Activated CD4-positive, alpha-beta T cell treated with anti-CD3 and anti-CD28 coated beads, Interleukin-2, amount 50 U/mL, for 1 hour (primary cell): ENCODE measurements around the gene BRD1.

Experiments used
- DNase-seq: peaks from one replicate; pipeline ENCODE4 v3.0.0-alpha.2; 2020

Gene BRD1

DNA sequence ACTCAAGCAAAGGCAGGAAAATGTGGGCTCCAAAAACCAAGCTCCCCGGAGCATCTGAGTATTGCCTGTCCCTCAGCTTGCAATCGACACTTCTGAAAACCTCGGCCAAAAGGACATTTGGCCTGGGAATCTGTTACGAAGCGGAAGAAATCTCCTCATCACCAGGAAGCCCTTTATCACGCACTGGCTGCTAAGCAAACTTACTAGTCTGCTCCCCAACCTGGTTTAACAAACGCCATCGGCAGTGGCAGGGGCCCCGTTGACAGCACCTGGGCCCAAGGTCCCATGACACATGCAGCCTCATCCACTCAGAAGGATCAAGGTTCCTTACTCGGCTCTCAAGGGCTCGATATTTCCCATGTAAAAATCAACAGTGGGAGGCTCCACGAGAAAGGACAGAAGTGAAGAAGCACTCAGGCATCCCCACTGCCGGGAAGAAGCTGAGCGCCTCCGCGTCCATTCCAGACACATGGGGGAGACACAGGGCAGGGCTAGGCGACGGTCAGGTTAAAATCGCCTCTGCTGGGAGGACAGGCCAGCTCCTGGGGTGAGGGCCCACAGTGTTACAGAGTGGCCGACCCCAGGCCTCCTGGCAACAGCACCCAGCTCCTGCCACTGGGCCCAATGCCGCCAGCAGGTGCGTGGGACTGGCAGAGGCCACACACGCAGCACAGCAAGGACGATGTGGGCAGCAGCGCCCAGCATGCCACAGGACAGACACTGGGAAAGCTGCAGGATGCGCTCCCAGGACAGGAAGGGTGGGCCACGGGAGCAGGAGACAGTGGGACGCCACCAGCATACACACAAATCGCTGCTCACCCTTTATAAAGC is 27.1 kb downstream of the BRD1 start:
- no peak for DNase-seq

DNA sequence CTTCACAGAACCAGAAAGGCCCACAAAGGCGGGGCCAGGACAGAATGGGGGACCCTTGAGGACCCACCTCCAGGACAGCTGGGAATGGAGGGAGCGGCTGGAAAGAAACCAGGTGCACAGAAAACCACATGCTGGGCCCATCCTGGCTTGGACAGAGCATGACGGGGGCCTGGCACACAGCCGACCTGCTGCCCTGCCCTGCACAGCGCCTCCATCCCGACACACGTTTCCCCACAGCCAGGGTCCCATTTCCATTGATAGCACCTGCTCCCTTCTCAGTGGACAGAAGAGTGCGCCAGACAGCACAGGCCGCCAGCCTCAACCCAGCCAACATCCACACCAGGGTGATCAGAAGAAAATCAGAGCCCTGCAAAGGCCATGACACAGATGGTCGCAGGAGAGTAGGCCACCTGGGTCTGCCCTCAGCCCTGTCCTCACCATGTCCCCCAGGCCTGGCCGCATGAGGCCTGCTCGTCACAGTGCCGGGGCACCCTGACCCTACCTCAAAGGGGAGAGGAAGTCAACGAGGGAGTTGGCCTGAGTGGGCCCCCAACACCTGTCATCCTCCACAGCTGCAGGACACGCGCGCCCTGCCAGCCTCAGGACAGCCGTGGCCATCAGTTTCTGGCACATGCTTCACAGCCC is 28.1 kb downstream of the BRD1 start:
- no peak for DNase-seq

- DNase-seq = no peak
Measured at GRCh38 chr22:49798486-49799151, 29.1 kb downstream of the BRD1 start.

DNA sequence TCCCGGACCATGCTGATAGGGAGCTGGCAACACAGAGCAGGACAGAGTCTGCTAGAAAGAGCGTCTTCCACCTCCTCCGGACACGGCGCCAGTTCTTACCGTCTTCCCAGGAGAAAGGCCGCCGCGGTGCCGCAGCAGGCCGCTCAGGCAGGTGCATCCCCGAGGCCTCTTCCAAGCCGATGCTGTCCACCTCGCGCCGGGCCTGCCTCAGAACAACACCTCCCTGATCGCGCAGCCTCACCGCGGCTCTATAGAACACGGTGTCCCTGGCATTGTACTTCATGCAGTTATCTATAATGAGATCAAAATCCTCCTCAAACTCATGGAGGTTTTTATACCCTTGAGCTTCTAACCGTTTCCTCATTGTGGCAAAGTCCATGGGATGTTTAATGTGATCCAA is 30.0 kb downstream of the BRD1 start:
- DNase-seq = no peak

- DNase-seq = no peak
Measured at GRCh38 chr22:49796596-49797270, 30.9 kb downstream of the BRD1 start.

DNA sequence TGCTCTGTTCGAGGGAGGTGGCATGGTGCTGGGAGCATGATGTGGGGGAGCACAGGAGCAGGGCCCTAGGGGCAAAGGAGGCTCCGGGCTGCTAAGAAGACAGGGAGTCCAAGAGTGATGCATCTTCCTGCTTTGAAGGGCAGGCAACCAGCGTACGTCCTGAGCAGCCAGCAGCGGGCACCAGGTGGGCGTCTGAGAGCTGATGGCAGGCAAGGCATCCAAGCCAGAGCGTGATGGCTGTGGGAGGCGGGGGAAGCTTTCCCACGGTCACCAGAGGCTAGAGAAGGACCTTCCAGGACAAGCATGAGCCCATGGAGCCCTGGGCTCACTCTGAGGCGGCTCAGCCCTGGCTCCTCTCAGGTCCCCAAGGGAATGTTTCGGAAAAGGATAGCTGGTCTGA is 32.2 kb downstream of the BRD1 start:
- no peak for DNase-seq

DNA sequence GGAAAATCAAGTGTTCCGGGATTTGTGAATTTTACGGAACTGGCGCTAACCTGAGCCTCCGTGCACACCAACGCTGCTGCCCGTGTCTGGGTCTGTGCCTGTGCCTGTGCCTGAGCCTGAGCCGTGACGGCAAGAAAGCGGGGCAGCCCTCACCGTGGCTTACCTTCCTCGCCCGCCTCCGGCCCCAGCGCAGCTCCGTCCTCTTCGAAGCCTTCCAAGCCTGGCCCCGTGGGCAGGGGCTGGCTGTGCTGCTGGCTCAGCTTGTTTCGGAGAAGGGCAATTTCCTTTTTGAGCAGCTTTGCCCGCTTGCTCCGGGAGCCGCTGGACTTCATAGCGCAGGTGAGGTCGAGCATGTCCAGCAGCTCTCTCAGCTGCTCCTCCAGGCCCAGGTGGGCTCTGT is 33.8 kb downstream of the BRD1 start:
- DNase-seq = no peak

- no peak for DNase-seq
Measured at GRCh38 chr22:49793296-49793695, 34.4 kb downstream of the BRD1 start.

DNA sequence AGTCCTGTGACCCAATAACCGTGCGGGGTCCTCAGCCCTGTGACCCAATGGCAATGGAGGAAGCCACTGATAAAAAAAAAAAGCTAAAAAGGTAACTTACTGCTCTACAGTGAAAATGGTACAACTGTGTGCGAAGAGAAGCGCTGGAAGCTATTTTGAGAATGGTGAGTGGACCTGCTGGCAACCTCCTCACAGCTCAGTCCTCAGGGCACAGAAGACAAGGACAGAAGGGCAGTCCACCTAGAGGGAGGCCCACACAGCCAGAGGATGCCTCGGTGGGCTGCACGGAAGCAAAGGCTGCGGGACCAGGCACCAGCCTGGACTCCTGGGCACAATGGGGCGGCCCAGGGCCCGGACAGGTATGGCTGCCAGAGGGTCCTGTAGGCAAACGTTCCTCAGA is 35.6 kb downstream of the BRD1 start:
- DNase-seq = no peak

DNA sequence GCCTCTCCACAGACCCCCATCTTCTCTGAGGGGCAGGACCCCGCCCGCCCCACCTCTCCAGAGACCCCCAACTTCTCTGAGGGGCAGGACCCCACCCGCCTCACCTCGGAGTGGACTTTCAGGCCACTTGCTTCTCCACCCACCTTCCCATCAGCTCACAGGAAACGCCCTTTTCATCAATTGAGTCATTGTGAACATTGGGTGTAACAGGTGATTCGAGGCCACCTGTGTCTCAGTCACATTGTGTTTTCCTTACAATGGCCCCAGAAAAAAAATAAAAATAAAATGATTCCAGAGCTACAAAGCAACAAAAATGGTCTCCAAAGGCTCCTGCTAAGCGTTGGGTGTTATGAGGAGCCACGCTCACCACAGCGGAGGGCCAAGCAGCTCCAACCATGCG is 36.0 kb downstream of the BRD1 start:
- DNase-seq = no peak

GRCh38 chr22:49790912-49791311 is 36.8 kb downstream of the BRD1 start:
- DNase-seq = no peak

DNA sequence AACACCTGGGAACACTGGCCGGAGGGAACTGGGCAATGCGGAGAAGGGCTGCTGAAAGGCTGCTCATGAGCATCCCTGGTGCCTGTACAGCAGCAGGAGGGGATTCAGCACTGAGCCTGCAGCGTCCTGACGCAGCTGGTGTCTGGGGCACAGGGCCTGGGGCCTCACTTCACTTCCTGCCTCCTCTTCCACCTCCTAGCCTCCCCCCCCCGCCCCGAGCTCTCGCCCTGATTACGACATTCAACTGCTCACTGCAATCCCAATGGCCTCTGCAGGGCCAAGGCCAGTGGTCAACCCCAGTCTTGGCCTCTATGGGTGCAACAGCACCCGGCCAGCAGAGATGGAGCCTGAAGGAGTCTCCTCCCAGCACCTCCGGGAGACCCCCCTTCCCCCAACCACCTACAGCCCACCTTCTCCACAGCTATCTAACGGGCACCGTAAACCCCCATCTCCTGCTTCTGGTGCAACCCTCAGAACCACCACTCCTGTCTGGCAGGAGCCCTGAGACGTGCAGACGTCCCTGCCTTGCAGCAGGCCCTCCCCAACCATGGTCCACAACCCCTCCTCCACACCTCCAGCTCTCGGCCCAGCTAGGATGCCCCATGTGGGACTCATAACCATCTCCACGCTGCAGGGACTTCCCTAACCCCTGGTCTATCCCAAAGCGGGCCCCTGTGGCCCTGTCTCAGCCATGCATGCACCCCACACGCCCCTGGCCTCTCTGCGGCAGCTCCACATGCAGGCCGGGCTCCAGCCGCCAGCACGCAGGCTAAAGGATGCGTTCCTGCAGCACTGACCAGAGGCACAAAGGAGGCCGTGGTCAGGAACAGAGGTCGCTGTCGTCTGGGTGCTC is 38.2 kb downstream of the BRD1 start:
- DNase-seq = peak; percentile 45

DNA sequence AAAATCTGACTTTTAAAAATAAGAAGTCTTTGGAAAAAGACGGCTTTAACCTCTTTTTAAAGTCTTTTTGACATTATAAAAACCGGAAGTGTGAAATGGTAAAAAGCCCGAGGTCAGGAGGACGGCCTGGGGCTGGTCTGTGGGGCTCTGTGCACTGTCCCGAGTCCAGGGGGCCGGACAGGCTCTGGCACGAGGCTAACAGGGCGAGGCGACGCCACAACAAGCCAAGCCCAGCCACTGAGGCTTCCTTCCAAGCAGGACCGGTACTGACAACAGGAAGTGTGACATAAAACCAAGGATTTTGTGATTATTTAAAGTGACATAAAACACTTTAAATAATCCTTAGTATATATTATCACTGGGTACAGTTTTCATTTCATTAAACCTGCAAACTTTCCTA is 39.2 kb downstream of the BRD1 start:
- no peak for DNase-seq

DNA sequence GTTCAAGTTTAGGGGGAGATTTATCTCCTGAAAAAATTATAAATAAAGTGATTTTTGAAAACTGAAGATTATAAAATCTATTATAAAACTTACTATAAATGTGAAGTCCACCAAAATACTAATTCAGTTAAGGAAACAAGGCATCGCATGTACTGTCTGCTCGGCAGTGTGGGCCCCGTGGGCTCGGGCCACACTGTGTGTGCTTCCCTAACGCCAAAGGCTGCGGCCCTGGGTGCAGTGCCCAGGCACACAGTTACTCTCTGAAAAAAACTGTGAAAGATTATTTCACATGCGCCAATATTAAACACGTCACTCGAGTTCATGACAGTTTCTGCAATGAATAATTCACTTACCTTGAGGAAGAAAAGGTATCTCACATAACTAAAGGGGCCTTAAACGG is 39.8 kb downstream of the BRD1 start:
- no peak for DNase-seq

DNA sequence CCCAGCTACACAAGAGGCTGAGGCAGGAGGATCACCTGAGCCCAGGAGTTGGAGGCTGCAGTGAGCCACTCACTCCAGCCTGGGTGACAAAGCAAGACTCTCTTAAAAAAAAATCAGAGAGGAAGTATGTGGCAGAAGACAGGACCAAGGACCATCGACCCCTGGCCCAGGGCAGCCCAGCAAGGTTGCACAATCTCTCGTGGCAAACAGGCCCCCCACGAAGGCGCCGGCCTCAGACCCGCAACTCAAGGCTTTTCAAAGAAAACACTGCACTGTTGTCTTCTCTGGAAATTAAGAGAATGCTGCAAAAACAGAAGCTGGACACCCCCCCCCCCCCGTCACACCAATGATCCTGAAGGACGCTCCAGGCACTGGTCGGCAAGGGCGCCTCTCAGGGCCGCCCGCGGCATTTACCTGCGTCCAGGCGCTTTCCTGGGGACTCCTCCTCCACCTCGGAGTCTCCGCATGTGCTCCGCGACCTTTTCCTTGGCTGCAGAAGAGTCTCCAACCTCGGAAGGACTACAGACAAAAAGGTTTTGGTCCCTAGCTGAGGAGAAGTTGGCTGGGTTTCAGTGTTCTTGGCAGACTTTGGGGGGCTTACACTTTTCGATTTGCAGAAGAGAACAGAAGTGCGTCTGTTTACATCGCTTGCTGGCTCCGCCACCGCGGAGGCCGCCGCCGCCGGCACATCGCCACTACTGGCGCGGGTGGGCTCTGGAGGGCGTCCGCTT is 40.5 kb downstream of the BRD1 start:
- DNase-seq = no peak

GRCh38 chr22:49785841-49786471 is 41.7 kb downstream of the BRD1 start:
- DNase-seq = no peak

DNA sequence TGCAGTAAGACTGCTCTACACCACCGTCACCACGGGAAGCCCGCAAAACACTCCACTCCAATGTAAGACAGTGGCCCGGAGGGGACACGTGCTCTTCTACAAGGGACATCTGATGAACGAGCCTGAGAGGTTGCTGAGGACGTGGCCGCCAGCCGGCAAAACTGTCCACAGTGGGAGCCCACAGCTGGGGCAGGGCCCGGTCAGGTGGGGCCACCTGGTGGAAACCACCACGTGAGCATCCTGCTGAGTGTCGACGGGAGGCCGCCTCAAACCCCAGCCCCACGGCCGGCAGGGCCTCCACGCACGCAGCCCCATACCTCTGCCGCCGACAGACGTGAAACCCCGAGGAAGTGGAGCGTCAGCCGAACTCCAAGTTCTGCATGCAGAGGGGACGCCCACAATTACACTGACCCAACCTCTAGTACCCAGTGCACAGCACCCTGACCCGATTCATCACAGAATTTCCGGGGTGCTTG is 42.6 kb downstream of the BRD1 start:
- DNase-seq = no peak

DNA sequence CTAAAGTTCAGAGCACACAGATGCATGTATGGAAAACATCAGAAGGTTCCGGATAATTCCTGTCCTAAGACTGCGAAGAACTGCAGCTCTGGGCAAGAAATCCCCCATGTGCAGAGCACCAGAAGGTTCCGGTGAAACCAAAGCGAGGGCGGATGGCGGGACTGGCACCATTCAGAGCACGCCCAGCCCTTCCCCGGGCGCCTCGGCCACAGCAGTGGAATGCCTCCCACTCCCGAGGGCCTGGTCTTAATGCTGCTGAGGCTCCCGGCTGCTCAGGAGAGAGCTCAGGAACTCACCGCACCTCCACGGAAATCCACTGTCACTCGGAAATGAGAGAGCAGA is 43.1 kb downstream of the BRD1 start:
- no peak for DNase-seq

- DNase-seq = no peak
Measured at GRCh38 chr22:49783926-49784629, 43.6 kb downstream of the BRD1 start.

DNA sequence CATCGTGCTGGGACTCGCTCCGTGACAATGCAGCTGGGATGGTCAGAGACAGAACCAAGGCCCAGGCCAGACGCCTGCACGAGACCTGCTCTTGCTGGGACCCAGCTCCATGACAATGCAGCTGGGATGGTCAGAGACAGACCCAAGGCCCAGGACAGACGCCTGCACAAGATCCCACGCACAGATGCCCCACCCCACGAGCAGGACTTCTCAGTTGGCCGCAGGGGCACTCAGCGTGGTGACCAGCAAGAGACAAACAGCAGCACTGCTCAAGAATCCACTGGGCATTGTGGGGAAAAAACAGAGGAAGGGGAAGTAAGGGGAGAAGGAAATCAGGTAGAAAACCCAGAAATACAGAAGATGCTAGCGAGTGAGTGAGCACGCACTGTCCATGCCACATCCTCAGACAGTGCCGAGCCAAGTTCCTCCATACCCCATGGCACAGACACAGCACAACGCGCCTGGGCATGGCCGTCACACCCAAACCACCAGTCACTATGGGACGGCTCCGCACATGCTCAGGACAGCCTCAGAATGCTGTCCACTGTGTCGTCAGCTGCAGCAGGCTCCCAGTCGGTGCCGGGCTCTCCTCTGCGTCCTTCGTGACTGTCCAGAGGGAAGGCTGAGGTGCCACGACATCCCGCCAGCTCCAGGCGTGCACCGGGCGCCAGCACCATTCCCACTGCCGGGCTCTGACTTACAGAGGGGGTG is 44.5 kb downstream of the BRD1 start:
- no peak for DNase-seq
